SJSA1 (cell line): ENCODE results near the gene MCIDAS. TPM values are rescaled to one million over a fixed set of nuclear protein-coding genes. Genes with fewer than 3 reads are reported as not detected.

ENCODE experiments used
- DNase-seq, 2 experiments: peaks; one replicate each; pipeline ENCODE4 v3.0.0-alpha.2; 2015 to 2020; ENCODE audit warnings: low spot score in 2 of 2, low read depth in 1 of 2
- H3K27ac ChIP-seq: fragments of 250-450 bp; sonication (Bioruptor Pico); 2 replicates; pipeline ENCODE4 v1.5.1; 2020; ENCODE audit warnings: mild to moderate bottlenecking, moderate library complexity
- H3K27me3 ChIP-seq: fragments of 250-450 bp; sonication (Bioruptor Pico); replicated peaks from 2 replicates; pipeline ENCODE4 v1.5.1; 2020; ENCODE audit warnings: mild to moderate bottlenecking, moderate library complexity
- H3K36me3 ChIP-seq: fragments of 250-450 bp; sonication (Bioruptor Pico); 2 replicates; pipeline ENCODE4 v1.5.1; 2020; ENCODE audit warnings: mild to moderate bottlenecking
- H3K4me1 ChIP-seq: fragments of 250-450 bp; sonication (Bioruptor Pico); replicated peaks from 2 replicates; pipeline ENCODE4 v1.6.1; 2021; ENCODE audit warnings: mild to moderate bottlenecking
- H3K4me3 ChIP-seq: fragments of 250-450 bp; sonication (Bioruptor Pico); 2 replicates; pipeline ENCODE4 v1.5.1; 2020; ENCODE audit warnings: mild to moderate bottlenecking
- H3K9me3 ChIP-seq: fragments of 250-450 bp; sonication (Bioruptor Pico); replicated peaks from 2 replicates; pipeline ENCODE4 v1.5.1; 2020; ENCODE audit warnings: mild to moderate bottlenecking
- total RNA-seq: library from RNA; depleted of rRNA; stranded (reverse); fragments of >200 nt; shearing (Covaris generic); gene quantifications from 2 replicates; pipeline ENCODE4 v1.2.3, GENCODE V29; 2014

MCIDAS gene
- total RNA-seq, 1 experiment from 2014 or later: 0.08 TPM

- Histone ChIP-seq H3K4me3 (no peak overlapping the region), H3K27me3 (no peaks in the 10 kb centered on the region; the same call in 1 of the 2 replicates), H3K9me3 (no peaks in the 10 kb centered on the region; the same call in 1 of the 2 replicates), H3K36me3 (no peaks in the 10 kb centered on the region), H3K27ac (no peak overlapping the region), H3K4me1 (peaks cover 36% of the 10 kb centered on the region)
- no peak for DNase-seq
Observed at GRCh38 chr5:55230086-55230629, 3.0 kb upstream of the MCIDAS start.

DNA sequence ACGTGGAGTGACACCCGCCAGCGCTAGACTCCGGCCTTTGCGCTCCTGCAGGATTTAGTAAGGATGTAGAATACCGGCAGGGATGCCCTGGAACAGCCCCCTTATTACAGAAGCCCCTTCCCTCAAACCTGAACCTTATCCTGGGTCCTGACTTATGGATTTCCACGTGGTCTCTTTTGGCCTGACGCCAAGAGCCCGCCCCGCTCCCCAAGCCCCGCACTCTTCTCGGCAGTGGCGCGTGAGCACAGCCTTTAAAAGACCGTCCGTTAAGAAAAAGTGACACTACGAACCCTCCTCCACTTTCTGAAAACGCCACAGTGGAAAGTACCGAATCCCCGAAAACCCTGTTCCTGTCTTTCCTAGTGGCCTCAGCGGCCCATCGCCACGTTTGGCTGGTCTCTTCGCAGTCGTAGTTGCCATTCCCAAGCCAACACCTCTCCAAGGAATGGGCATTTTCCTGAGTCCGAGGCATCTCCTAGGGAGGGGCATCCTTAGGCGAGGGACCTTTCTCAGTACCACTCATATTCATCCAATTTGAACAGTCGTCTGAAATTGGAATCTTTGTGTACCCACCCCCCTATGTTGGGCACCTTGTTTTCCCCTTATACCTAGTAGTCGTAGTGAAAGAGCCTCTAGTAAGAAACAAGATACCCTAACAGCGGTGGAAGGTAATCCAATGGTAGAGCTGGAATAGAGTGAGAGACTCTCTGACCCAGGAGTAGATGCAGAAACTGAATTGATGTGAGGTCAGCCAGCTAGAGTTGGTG, 732 bp upstream of the MCIDAS start:
- no peak overlapping the region for H3K27ac ChIP-seq
- no peaks in the 10 kb centered on the region for H3K36me3 ChIP-seq
- no peaks in the 10 kb centered on the region; the same call in 1 of the 2 replicates for H3K27me3 ChIP-seq
- peak in 1 of 2 experiments; percentile 48 for DNase-seq
- H3K9me3 ChIP-seq: no peaks in the 10 kb centered on the region; the same call in 1 of the 2 replicates
- peak overlapping the region; percentile 48 for H3K4me3 ChIP-seq
- H3K4me1 ChIP-seq: peaks cover 21% of the 10 kb centered on the region

- Histone ChIP-seq H3K9me3 (no peaks in the 10 kb centered on the region; the same call in 1 of the 2 replicates), H3K27ac (no peak overlapping the region), H3K27me3 (no peaks in the 10 kb centered on the region), H3K36me3 (no peaks in the 10 kb centered on the region), H3K4me3 (peak overlapping the region; percentile 48), H3K4me1 (peaks cover 16% of the 10 kb centered on the region)
- peak; percentile 72 to 86 for DNase-seq
Observed at GRCh38 chr5:55226027-55226933, 835 bp downstream of the MCIDAS start.

DNA sequence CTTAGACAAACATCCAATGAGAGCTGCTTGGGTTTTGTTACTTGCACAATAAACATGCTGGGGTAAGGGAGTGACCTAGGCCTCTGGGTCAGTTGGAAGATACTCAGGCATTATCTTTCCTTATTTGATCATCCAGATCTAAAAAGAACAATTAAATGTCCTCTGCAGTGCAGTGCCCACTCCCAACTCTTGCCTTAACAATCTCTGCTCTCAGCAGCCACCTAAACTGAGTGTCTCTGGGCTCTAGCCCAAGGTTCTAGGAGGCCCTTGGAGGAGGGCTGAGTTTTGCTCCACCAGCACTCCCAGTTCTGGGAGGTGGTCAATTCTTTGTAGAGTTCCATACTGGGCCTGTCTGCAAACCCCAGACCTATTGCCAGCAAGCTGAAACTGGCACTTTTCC, 1.8 kb downstream of the MCIDAS start:
- no peaks in the 10 kb centered on the region; the same call in 1 of the 2 replicates for H3K9me3 ChIP-seq
- H3K4me1 ChIP-seq: peaks cover 16% of the 10 kb centered on the region
- no peak overlapping the region for H3K27ac ChIP-seq
- no peak overlapping the region for H3K4me3 ChIP-seq
- H3K36me3 ChIP-seq: no peaks in the 10 kb centered on the region
- no peak for DNase-seq
- H3K27me3 ChIP-seq: no peaks in the 10 kb centered on the region

- Histone ChIP-seq H3K36me3 (no peaks in the 10 kb centered on the region), H3K27ac (no peak overlapping the region), H3K4me1 (peaks cover 16% of the 10 kb centered on the region), H3K9me3 (no peaks in the 10 kb centered on the region; the same call in 1 of the 2 replicates), H3K4me3 (no peak overlapping the region), H3K27me3 (no peaks in the 10 kb centered on the region)
- no peak for DNase-seq
Observed at GRCh38 chr5:55223812-55224240, 3.3 kb downstream of the MCIDAS start.

DNA sequence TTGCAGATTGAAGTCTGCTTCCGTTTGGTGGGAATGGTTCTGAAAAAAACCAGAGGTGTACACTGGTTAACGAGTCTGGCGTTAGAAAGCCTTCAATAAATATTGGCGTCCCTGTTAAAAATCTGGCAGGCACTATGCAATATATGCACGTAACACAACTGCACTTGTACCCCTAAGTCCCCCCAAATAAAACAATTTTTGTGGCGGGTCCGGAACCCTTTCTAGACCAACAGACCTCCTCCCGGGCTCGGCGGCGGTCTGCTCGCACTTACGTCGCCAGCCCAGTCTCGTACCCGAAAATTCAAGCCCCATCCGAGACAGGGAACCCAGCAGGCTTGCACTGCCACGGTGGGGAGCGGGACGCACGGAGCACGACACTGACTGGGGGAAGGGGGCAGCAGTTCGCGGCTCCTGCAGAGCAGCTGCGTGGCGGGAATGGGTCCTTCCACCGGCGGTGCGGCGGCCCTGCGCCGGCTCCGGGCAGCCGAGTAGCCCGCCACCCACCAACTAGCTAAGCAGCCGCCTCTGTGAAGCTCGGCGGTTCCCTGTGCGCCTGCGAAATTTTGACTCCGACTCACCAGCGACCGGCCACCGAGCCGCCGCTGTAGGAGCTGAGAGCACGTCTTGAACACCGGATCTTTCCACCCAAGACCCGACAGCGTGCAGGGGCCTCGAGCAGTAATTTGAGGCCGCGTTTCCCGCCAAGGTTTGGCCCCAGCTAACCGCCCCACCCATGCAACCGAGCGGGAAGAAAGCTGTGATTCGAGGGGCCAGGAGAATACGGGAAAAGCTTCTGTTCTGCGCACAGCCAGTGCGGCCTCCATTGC, 3.9 kb downstream of the MCIDAS start:
- no peaks in the 10 kb centered on the region; the same call in 1 of the 2 replicates for H3K9me3 ChIP-seq
- no peaks in the 10 kb centered on the region for H3K36me3 ChIP-seq
- H3K27ac ChIP-seq: no peak overlapping the region
- H3K4me3 ChIP-seq: no peak overlapping the region
- H3K27me3 ChIP-seq: no peaks in the 10 kb centered on the region
- peaks cover 16% of the 10 kb centered on the region for H3K4me1 ChIP-seq
- no peak for DNase-seq

DNA sequence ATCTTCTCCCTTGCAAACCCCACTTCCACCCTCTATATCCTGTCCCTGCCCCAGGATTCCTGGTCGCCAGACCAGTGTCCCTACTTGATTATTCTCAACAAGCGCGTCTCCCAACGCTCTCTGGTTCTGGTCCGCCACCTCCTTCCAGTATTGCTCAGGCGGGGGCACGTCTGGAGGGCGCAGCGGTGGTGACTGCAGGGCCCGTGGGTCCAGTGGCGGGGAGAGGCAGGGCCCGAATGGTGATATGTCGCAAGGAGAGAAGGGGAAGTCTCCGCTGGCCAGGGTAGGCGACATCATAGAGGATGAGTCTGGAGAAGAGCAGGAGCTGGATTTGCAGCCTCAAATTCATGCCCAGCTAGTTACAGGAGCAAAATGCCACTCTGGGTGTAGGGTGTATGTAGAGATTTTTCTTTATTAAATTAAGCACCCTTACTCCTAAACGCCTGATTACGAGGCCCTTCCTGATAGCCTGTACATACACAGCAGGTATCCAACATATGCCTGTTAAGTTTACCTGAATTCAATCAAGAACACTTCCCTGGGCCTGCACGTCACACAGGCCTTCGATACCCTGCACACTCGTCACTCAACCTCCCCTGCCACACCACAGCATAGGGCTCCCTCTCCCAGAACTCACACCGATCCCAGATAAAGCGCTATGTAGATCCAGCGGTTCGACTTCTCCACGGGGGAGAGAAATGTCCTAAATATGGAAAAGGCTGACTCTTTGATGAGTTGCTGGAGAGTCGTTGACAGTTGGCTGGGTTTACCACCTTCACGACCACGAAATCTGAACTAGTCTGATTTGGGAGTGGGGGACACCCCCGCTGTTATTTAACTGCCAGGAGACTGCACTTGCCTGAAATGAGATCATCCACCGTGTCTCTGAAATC, 4.8 kb downstream of the MCIDAS start:
- H3K27ac ChIP-seq: no peak overlapping the region
- no peaks in the 10 kb centered on the region for H3K36me3 ChIP-seq
- H3K27me3 ChIP-seq: no peaks in the 10 kb centered on the region
- no peak overlapping the region for H3K4me3 ChIP-seq
- no peaks in the 10 kb centered on the region; the same call in 1 of the 2 replicates for H3K9me3 ChIP-seq
- H3K4me1 ChIP-seq: peaks cover 10% of the 10 kb centered on the region
- DNase-seq: no peak

DNA sequence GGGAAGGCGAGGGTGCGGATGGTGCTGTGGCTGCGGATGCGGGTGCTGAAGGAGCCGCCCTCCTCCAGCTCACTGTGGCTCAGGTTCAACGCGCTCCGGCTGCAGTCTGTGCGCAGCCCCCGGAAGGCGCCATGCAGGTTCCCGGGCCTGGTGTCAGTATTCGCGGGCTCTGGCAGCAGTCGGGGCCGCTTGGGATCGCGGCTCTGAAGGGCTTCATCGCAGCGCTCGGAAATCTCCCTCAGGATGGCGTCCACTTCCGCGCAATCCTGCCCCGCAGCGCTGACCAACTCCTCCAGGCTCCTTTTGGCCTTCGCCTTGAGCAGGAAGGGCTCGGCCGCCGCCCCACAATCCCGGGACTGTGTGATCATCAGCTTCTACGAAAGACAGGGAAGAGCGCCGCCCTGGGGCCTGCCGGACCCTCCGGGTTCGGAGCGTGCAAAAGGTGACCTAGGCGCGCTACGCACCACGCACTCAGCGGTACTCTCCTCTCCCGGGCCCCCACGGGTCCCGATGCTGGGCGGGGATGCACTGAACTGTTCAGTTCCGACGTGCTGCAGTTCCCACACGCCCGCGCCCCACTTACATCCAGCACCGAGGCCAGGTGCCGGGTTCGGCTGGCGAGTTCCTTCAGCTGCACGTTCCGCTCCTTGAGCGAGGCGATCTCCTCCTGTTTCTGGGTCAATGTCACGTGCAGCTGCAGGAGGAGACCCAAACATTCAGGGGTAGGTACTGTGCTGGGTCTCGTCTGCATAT, 6.5 kb downstream of the MCIDAS start:
- H3K36me3 ChIP-seq: no peaks in the 10 kb centered on the region
- no peak overlapping the region for H3K27ac ChIP-seq
- DNase-seq: no peak
- H3K4me1 ChIP-seq: no peaks in the 10 kb centered on the region
- H3K27me3 ChIP-seq: no peaks in the 10 kb centered on the region
- H3K4me3 ChIP-seq: no peak overlapping the region
- no peaks in the 10 kb centered on the region for H3K9me3 ChIP-seq

- DNase-seq: no peak
- no peaks in the 10 kb centered on the region for H3K4me1 ChIP-seq
- no peak overlapping the region for H3K4me3 ChIP-seq
- H3K36me3 ChIP-seq: no peaks in the 10 kb centered on the region
- no peak overlapping the region for H3K27ac ChIP-seq
- no peaks in the 10 kb centered on the region for H3K9me3 ChIP-seq
- H3K27me3 ChIP-seq: no peaks in the 10 kb centered on the region
Observed at GRCh38 chr5:55219770-55220169, 7.3 kb downstream of the MCIDAS start.

DNA sequence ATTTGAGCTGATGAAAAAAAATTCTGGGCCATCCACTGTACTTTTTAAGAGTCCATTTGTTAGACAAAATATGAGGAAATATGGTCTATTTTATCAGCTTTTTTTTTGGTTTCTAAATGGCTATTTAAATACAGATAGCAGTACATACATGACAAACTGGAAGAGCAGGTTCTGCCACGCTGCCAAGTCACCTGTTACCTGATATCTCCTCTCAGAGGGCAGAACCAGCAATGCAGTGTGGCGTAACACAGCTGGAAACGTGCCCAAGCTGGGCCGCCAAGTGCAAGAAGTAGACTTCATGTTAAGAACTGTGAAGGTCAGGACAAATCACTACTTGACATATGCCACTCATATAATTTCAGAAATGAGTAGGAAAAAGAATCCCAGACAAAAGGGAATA, 8.1 kb downstream of the MCIDAS start:
- no peaks in the 10 kb centered on the region for H3K36me3 ChIP-seq
- no peaks in the 10 kb centered on the region for H3K4me1 ChIP-seq
- no peak for DNase-seq
- no peak overlapping the region for H3K4me3 ChIP-seq
- 0 out of 2 replicates have a peak, but pooled peaks cover 3% of the 10 kb centered on the region for H3K27me3 ChIP-seq
- no peak overlapping the region for H3K27ac ChIP-seq
- no peaks in the 10 kb centered on the region for H3K9me3 ChIP-seq

GRCh38 chr5:55211184-55211874, 15.8 kb downstream of the MCIDAS start:
- DNase-seq: no peak
- Histone ChIP-seq H3K9me3 (no peaks in the 10 kb centered on the region), H3K27me3 (0 out of 2 replicates have a peak, but pooled peaks cover 3% of the 10 kb centered on the region), H3K27ac (no peak overlapping the region), H3K36me3 (no peaks in the 10 kb centered on the region), H3K4me3 (no peak overlapping the region), H3K4me1 (no peaks in the 10 kb centered on the region)
